Nucleus accumbens (tissue), 56 donors: ENCODE measurements around the gene MRPS17.
A peak's percentile ranks its signal among the peaks of the same experiment; 100 is the strongest.

Experiments used
- DNase-seq, 56 donors: peaks; one replicate each; lab custom pipeline; 2025; lab: John Stamatoyannopoulos, UW

The MRPS17 gene

DNA sequence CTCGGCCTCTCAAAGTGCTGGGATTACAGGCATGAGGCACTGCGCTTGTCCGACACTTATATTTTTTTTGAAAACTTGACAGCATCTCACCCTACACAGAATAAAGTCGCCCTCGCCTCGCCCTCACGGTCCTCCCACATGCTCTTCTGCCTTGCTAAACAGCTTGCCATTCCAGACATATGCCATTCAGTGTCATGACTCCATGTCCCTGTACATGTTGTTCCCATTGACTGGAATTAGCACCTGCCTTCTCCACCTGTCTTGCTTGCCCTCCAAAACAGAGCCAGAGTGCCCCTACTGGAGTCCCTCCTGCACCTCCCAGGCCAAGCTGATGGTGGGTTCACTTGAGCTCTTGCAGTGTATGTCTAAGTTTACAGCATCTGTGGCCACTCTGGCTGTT, 18.9 kb downstream of the MRPS17 start:
- DNase-seq, result no peak

DNA sequence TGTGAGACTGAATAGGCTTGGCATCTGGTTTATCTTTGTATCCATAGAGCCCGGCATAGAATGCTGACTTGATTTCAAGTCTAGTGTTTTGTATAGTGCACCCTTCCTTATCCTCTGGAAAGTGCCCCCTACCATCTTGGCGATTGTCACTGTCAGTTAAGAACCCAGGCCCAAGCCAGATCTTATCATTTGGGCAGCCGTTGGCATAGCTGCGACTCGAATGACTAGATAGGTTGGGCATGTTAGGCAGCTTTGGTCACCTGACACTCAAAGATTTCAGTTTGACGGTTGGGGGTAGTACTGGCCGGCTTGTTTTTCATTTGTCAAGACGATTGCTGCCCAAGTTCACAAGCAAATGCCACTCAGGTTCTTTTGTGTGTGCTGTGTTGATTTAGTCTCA, 19.3 kb downstream of the MRPS17 start:
- DNase-seq, result no peak

DNA sequence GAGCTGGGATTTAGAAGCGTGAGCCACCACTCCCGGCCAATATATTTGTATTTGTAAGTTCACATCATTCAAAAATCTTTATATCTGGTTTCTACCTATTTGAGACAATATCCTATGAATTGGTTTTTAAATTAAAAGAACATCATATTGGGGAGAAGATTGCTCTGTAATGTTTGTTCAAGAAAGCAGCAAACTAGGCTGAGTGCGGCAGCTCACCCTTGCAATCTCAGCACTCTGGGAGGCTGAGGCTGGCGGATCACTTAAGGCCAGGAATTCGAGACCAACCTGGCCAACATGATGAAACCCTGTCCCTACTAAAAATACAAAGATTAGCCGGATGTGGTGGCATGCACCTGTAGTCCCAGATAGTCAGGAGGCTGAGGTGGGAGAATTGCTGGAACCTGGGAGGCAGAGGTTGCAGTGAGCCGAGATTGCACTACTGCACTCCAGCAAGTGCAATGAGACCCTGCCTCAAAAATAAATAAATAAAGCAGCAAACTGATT, 22.1 kb downstream of the MRPS17 start:
- no peak for DNase-seq

DNA sequence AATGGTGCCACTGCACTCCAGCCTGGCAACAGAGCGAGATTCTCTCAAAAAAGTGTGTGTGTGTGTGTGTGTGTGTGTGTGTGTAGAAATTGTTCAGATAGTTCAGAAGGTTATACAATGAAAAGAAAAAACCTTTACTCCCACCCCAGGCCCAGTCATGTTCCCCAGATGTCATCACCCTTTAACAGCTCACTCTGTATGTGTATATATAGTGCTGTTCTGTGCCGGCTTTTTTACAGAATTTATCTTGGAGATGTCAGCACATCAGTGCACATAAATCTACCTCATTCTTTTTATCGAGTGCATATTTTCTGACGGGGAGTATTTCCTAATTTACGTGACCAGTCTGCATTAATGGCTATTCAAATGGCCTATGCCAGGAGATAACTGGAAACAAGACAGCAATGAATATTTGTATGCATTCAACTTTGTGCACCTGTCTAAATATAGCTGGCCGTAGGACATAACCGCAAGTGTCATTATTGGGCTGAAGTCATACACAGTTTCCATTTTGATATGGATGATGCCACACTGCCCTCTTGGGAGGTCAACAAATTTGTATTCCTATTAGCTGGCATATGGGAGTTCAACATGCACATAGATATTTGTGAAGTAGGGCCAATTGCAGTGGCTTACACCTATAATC, 24.4 kb downstream of the MRPS17 start:
- no peak for DNase-seq

DNA sequence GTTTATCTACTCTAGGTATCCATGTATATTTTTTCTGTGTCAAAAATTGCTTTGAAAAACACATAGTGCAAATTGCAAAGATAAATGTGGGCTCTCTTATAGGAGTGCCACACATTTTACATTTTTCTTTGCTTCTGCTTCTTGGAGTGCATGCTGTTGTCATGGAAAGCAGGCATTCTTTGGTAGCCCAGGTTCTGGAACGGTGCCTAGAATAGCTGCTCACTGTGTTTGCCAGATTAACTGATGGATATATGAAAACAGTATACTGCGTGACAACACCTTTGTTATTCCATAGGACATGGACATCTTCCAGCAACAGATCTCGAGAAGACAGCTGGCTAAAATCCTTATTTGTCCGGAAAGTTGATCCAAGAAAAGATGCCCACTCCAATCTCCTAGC, 26.2 kb downstream of the MRPS17 start:
- peak in 4 of 56 donors; percentile 10 to 39 (median 22) for DNase-seq

DNA sequence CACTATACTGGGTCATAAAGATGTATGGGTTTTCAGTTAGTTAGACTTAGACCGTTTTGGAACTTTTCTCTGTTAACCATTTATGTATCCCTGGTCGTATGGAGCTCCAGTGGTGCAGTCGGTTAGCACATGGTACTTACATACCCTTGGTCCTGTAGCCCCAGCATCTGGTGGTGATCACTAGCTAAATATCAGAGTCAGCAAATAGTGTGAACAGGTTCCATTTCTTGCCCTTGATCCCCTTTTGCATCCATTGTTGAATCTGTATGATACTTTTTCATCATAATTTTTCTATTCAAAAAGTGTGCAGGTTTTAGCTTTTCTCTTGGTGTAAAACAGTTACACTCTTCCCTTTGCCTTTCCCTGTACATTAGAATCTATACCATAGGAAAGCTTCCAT, 28.6 kb downstream of the MRPS17 start:
- DNase-seq, result no peak

DNA sequence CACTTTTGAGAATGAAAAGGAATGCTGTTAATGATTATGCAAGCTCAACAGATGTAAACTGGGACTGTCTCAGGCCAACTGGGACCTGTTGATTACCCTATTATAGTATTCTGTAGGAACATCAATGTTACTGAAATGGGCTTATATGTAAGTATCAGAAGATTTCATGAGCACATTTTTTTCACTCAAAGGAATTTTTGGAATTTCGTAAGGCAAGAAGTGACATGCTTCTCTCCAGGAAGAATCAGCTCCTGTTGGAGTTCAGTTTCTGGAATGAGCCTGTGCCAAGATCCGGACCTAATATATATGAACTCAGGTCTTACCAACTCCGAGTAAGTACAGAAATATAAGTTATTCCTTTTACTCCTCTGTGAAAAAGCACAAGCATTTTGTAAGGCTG, 31.9 kb downstream of the MRPS17 start:
- no peak for DNase-seq

DNA sequence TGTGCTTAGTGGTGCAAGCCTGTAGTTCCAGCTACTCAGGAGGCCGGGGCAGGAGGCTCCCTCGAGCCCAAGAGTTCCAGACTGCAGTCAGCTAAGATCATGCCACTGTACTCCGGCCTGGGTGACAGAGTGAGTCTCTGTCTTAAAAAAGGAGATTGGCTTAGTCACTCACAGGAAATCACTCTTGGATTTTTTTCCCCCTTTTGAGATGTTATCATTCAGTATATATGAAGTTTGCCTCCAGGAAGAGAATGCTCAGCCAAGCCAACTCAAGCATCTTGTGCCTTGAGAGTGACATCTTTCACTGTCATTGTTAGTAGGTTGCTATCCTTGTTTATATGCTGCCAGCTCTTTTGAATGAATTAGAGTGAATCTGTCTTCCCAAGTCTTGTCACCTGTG, 40.7 kb downstream of the MRPS17 start:
- no peak for DNase-seq

DNA sequence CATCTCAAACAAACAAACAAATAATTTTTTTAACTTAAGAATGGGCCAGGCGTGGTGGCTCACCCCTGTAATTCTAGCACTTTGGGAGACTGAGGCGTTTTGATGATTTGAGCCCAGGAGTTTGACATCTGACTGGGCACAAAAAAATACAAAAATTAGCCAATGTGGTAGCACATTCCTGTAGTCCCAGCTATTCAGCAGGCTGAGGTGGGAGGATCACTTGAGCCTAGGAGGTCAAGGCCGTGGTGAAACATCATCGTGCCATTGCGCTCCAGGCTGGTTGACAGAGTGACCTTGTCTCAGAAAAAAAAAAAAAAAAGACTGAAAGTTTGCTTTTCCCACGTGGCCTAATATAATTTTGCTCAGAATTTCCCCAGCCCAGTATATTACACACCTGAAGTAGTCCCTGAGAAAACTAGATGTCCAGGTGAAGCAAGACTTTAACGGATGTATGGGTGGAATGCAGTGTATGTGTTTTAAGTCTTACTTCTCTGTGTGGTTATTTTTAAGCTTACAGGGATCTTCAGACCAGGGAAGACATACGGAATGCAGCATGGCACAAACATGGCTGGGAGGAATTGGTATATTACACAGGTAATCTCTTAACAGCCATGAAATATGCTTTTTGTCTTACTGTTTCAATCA, 45.3 kb downstream of the MRPS17 start:
- DNase-seq, result no peak

DNA sequence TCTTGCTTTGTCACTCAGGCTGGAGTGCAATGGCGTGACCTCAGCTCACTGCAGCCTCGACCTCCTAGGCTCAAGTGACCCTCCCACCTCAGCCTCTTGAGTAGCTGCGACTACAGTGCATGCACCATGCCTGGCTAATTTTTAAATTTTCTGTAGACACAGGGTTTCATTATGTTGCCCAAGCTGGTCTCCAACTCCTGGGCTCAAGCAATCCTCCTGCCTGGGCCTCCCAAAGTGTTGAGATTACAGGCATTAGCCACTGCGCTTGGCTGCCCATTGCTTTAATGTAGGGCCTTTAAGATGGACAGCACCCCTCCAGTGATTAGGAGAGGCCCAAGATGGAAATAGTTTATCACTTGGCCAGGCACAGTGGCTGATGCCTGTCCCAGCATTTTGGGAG, 52.1 kb downstream of the MRPS17 start:
- no peak for DNase-seq
